Gastrocnemius medialis (tissue), 4 donors: ENCODE measurements around the gene SMIM43.

Experiments
- CTCF ChIP-seq, 5 experiments: fragments of 450-650 bp in 3 of 5; fragments of 200-600 bp in 2 of 5; sonication (generic) in 2 of 5; IDR thresholded peaks in 4 of 5; conservative IDR thresholded peaks in 1 of 5; 1 replicate in 4 of 5; 2 replicates in 1 of 5; pipeline ENCODE4 v1.5.1; 2016 to 2019; ENCODE audit warnings: antibody characterized with exemption in 5 of 5, mild to moderate bottlenecking in 3 of 5, moderate library complexity in 3 of 5
- POLR2A ChIP-seq, 2 donors: fragments of 450-650 bp; IDR thresholded peaks; one replicate each; pipeline ENCODE4 v1.6.1; 2017; ENCODE audit warnings: antibody characterized with exemption in 2 of 2, mild to moderate bottlenecking in 2 of 2, moderate library complexity in 2 of 2

- TF ChIP-seq CTCF (IDR thresholded peaks at IDR 0.05 in 4 of 5, conservative IDR thresholded peaks at IDR 0.05 in 1 of 5), result no peak
- TF ChIP-seq POLR2A (IDR thresholded peaks at IDR 0.05), result no peak
Measured at GRCh38 chr4:121788896-121789295, 23.9 kb upstream of the SMIM43 start.
